Measurements from ENCODE around the gene ERMARD.

The ERMARD gene

DNA sequence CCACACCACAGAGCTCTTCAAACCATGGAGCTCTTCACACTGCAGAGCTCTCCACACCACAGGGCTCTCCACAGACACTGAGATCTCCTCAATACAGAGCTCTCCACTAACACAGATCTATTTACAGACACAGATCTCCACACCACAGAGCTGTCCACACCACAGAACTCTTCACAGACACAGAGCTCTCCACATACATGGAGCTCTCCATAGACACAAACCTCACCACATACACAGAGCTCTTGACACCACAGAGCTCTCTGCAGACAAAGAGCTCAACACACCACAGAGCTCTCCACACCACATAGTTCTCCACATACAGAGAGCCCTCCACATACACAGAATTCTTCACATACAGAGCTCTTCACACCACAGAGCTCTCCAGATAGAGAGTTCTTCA is 53.0 kb downstream of the ERMARD start:
- H3K36me3 ChIP-seq (ENCODE audit: control insufficient read depth, insufficient read depth, low read length), result no peaks in the 10 kb centered on the region
- H3K9me3 ChIP-seq (ENCODE audit: control insufficient read depth, insufficient read depth, low read length), result no peaks in the 10 kb centered on the region
- H3K4me1 ChIP-seq (ENCODE audit: control insufficient read depth, insufficient read depth, low read length), result peaks cover 8% of the 10 kb centered on the region
- H3K27ac ChIP-seq (ENCODE audit: low read depth, low read length), result no peak overlapping the region
- H3K4me3 ChIP-seq (ENCODE audit: low read depth, low read length), result no peak overlapping the region
- peaks cover 9% of the 10 kb centered on the region; the same call in 1 of the 2 replicates for H3K27me3 ChIP-seq (ENCODE audit: control insufficient read depth, insufficient read depth, low read length)
- no peak overlapping the region for H3K9ac ChIP-seq (ENCODE audit: low read depth, low read length)

DNA sequence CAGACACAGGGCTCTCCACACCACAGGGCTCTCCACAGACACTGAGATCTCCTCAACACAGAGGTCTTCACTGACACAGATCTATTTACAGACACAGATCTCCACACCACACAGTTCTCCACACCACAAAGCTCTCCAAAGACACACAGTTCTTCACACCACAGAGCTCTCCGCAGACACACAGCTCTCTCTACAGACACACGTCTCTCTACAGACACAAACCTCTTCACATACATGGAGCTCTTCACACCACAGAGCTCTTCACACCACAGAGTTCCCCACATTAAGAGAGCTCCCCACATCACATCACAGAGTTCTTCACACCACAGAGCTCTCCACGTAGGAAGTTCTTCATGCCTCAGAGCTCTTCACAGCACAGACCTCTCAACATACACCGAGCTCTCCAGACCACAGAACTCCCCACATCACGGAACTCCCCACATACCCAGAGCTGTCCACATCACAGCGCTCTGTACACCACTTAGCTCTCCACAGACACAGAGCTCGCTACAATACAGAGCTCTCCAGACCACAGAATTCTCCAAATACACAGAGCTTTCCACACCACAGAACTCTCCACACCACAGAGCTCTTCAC is 53.9 kb downstream of the ERMARD start:
- Histone ChIP-seq H3K27ac (ENCODE audit: low read depth, low read length) (no peak overlapping the region), H3K36me3 (ENCODE audit: control insufficient read depth, insufficient read depth, low read length) (no peaks in the 10 kb centered on the region), H3K27me3 (ENCODE audit: control insufficient read depth, insufficient read depth, low read length) (peaks cover 9% of the 10 kb centered on the region; the same call in 1 of the 2 replicates), H3K9ac (ENCODE audit: low read depth, low read length) (no peak overlapping the region), H3K9me3 (ENCODE audit: control insufficient read depth, insufficient read depth, low read length) (no peaks in the 10 kb centered on the region), H3K4me3 (ENCODE audit: low read depth, low read length) (no peak overlapping the region), H3K4me1 (ENCODE audit: control insufficient read depth, insufficient read depth, low read length) (peaks cover 14% of the 10 kb centered on the region)

DNA sequence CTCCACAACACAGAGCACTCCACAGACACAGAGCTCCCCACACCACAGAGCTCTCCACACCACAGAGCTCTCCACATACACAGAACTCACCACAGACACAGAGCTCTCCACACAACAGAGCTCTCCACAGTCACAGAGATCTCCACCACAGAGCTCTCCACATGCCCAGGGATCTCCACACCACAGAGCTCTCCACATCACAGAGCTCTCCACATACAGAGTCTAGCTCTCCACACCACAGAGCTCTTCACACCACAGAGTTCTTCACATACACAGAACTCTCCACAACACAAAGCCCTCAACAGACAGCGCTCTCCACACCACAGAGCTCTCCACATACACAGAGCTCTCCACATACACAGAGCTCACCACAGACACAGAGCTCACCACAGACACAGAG is 55.3 kb downstream of the ERMARD start:
- peaks cover 11% of the 10 kb centered on the region for H3K4me1 ChIP-seq (ENCODE audit: control insufficient read depth, insufficient read depth, low read length)
- H3K27me3 ChIP-seq (ENCODE audit: control insufficient read depth, insufficient read depth, low read length), result peaks cover 9% of the 10 kb centered on the region; the same call in 1 of the 2 replicates
- no peaks in the 10 kb centered on the region for H3K36me3 ChIP-seq (ENCODE audit: control insufficient read depth, insufficient read depth, low read length)
- no peak overlapping the region for H3K9ac ChIP-seq (ENCODE audit: low read depth, low read length)
- H3K9me3 ChIP-seq (ENCODE audit: control insufficient read depth, insufficient read depth, low read length), result no peaks in the 10 kb centered on the region
- H3K4me3 ChIP-seq (ENCODE audit: low read depth, low read length), result no peak overlapping the region
- H3K27ac ChIP-seq (ENCODE audit: low read depth, low read length), result no peak overlapping the region

DNA sequence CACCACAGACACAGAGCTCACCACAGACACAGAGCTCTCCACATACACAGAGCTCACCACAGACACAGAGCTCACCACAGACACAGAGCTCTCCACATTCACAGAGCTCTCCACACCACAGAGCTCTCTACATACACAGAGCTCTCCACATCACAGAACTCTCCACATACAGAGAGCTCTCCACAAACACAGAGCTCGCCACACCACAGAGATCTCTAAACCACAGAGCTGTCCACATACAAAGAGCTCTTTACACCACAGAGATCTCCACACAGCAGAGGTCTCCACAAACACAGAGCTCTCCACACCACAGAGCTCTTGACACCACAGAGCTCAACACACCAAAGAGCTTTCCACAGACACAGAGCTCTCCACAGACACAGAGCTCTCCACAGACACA is 55.8 kb downstream of the ERMARD start:
- H3K4me1 ChIP-seq (ENCODE audit: control insufficient read depth, insufficient read depth, low read length), result peaks cover 11% of the 10 kb centered on the region
- no peak overlapping the region for H3K9ac ChIP-seq (ENCODE audit: low read depth, low read length)
- no peak overlapping the region for H3K27ac ChIP-seq (ENCODE audit: low read depth, low read length)
- no peaks in the 10 kb centered on the region for H3K9me3 ChIP-seq (ENCODE audit: control insufficient read depth, insufficient read depth, low read length)
- H3K36me3 ChIP-seq (ENCODE audit: control insufficient read depth, insufficient read depth, low read length), result no peaks in the 10 kb centered on the region
- H3K4me3 ChIP-seq (ENCODE audit: low read depth, low read length), result no peak overlapping the region
- H3K27me3 ChIP-seq (ENCODE audit: control insufficient read depth, insufficient read depth, low read length), result peaks cover 9% of the 10 kb centered on the region; the same call in 1 of the 2 replicates

DNA sequence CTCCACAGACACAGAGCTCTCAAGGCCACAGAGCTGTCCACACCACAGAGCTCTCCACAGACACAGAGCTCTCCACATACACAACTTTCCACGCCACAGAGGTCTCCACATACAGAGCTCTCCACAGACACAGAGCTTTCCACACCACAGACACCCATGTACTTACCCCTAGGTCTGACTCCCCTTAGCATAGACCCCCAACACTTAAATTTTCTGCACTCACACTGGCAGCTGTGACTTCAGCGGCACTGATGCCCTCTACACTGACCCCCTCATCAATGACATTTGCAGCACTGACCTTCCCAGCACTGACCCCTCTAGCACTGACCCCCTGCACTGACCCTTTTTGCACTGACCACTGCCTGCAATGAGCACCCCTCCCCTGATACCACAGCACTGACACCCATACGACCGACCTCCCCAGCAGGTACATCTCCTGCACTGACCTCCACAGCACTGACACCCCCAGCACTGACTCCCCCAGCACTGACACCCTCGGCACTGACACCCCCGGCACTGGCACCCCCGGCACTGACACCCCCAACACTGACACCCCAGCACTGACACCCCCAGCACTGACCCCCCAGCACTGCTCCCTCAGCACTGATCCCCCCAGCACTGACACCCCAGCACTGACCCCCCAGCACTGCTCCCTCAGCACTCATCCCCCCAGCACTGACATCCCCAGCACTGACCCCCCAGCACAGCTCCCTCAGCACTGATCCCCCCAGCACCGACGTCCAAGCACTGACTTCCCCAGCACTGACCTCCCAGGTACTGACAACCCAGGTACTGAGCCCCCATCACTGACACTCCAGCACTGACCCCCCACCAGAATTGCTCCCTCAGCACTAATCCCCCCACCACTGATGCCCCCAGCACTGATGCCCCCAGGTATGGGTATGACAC is 56.5 kb downstream of the ERMARD start:
- Histone ChIP-seq H3K9me3 (ENCODE audit: control insufficient read depth, insufficient read depth, low read length) (no peaks in the 10 kb centered on the region), H3K27me3 (ENCODE audit: control insufficient read depth, insufficient read depth, low read length) (peaks cover 9% of the 10 kb centered on the region; the same call in 1 of the 2 replicates), H3K9ac (ENCODE audit: low read depth, low read length) (no peak overlapping the region), H3K36me3 (ENCODE audit: control insufficient read depth, insufficient read depth, low read length) (no peaks in the 10 kb centered on the region), H3K4me3 (ENCODE audit: low read depth, low read length) (no peak overlapping the region), H3K27ac (ENCODE audit: low read depth, low read length) (no peak overlapping the region), H3K4me1 (ENCODE audit: control insufficient read depth, insufficient read depth, low read length) (peaks cover 11% of the 10 kb centered on the region)

DNA sequence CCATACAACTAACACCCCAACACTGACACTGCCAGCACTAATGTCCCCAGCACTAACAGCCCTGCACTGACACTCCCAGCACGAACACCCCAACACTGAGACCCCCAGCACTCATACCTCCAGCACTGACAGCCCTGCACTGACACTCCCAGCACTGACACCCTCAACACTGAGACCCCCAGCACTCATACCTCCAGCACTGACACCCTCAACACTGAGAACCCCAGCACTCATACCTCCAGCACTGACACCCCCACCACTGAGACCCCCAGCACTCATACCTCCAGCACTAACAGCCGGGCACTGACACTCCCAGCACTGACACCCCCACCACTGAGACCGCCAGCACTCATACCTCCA is 57.2 kb downstream of the ERMARD start:
- peaks cover 11% of the 10 kb centered on the region for H3K4me1 ChIP-seq (ENCODE audit: control insufficient read depth, insufficient read depth, low read length)
- no peak overlapping the region for H3K4me3 ChIP-seq (ENCODE audit: low read depth, low read length)
- H3K9me3 ChIP-seq (ENCODE audit: control insufficient read depth, insufficient read depth, low read length), result no peaks in the 10 kb centered on the region
- peaks cover 9% of the 10 kb centered on the region; the same call in 1 of the 2 replicates for H3K27me3 ChIP-seq (ENCODE audit: control insufficient read depth, insufficient read depth, low read length)
- no peak overlapping the region for H3K27ac ChIP-seq (ENCODE audit: low read depth, low read length)
- H3K36me3 ChIP-seq (ENCODE audit: control insufficient read depth, insufficient read depth, low read length), result no peaks in the 10 kb centered on the region
- H3K9ac ChIP-seq (ENCODE audit: low read depth, low read length), result no peak overlapping the region

DNA sequence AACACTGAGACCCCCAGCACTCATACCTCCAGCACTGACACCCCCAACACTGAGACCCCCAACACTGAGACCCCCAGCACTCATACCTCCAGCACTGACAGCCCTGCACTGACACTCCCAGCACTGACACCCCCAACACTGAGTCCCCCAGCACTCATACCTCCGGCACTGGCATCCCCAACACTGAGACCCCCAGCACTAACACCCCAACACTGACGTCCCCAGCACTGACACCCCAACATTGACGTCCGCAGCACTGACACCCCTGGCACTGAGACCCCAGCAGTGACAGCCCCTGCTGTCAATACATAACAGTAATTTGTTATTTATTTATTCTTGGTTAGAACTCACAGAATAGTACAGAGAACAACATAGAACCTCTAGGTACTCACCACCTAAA is 58.0 kb downstream of the ERMARD start:
- Histone ChIP-seq H3K27ac (ENCODE audit: low read depth, low read length) (no peak overlapping the region), H3K27me3 (ENCODE audit: control insufficient read depth, insufficient read depth, low read length) (peaks cover 9% of the 10 kb centered on the region; the same call in 1 of the 2 replicates), H3K4me1 (ENCODE audit: control insufficient read depth, insufficient read depth, low read length) (peaks cover 11% of the 10 kb centered on the region)

DNA sequence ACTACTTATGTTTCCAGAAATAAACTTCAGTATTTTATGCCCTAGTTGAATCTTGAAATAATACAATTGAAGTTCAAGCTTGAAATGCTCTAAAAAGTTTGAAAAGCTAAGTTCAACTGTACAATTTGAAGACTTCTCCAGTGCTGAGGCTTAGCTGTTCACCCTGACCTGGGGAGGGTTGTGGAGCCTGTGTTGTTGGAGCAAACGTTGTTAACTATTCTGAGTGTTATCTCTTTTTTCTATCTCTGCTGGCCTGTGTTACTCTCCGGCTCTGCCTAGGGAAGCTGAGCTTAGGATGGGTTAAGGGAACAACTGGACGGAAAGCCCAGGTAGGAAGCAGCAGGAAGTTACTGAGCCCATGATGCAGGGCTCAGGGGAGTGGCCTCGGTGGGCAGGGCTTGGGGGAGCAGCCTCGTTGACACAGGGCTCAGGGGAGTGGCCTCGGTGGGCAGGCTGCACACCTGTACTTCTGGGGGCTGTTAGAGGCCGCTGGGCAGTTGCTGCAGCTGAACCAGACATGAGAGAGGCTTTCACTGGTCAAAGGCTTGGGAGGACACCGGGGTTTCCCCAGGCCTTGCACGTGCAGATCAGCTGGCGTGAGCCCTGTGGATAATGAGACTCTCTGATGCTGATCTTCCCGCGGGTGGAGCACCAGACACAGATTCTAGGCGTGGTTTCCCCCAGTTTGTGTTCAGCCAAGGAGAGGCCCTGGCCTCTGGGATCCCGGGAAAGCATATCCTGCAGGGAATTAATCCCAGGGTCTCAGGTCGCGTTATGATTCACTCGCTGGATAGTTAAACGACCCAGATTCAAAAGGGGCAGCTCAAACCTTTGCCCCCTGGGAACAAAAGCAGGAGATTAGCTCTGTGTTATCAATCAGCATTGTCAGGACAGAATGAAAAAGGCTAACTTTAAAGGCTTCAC is 58.9 kb downstream of the ERMARD start:
- H3K4me3 ChIP-seq (ENCODE audit: low read depth, low read length), result no peak overlapping the region
- H3K4me1 ChIP-seq (ENCODE audit: control insufficient read depth, insufficient read depth, low read length), result peaks cover 11% of the 10 kb centered on the region
- H3K9me3 ChIP-seq (ENCODE audit: control insufficient read depth, insufficient read depth, low read length), result no peaks in the 10 kb centered on the region
- H3K27me3 ChIP-seq (ENCODE audit: control insufficient read depth, insufficient read depth, low read length), result peaks cover 9% of the 10 kb centered on the region; the same call in 1 of the 2 replicates
- no peaks in the 10 kb centered on the region for H3K36me3 ChIP-seq (ENCODE audit: control insufficient read depth, insufficient read depth, low read length)
- peak overlapping the region; percentile 76 for H3K27ac ChIP-seq (ENCODE audit: low read depth, low read length)
- H3K9ac ChIP-seq (ENCODE audit: low read depth, low read length), result no peak overlapping the region

More for the DNA sequence above, 58.0 kb downstream of the ERMARD start:
- no peaks in the 10 kb centered on the region for H3K9me3 ChIP-seq (ENCODE audit: control insufficient read depth, insufficient read depth, low read length)
- no peak overlapping the region for H3K9ac ChIP-seq (ENCODE audit: low read depth, low read length)
- H3K4me3 ChIP-seq (ENCODE audit: low read depth, low read length), result no peak overlapping the region
- no peaks in the 10 kb centered on the region for H3K36me3 ChIP-seq (ENCODE audit: control insufficient read depth, insufficient read depth, low read length)

DNA sequence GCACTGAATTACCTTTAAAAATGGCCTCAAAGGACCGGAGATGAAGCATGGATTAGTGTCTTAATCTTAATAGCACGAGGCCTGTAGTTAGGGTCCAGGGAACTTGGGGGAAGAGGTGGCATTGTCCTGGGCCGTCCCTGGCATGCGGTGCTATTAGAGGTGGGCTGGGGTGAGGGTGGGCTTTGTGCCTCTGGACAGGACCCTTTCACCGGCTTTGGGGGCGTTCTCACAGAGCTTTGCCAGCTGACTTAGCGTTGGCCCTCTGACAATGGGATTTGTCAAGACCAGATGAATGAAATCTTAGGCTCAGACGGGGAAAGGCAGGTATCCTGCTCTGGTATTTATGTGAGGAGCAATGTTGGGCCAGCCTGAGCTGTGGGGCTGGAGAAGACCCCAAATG is 59.6 kb downstream of the ERMARD start:
- Histone ChIP-seq H3K36me3 (ENCODE audit: control insufficient read depth, insufficient read depth, low read length) (no peaks in the 10 kb centered on the region), H3K4me3 (ENCODE audit: low read depth, low read length) (no peak overlapping the region), H3K9me3 (ENCODE audit: control insufficient read depth, insufficient read depth, low read length) (no peaks in the 10 kb centered on the region), H3K27me3 (ENCODE audit: control insufficient read depth, insufficient read depth, low read length) (peaks cover 8% of the 10 kb centered on the region; the same call in 1 of the 2 replicates), H3K27ac (ENCODE audit: low read depth, low read length) (peak overlapping the region; percentile 49), H3K9ac (ENCODE audit: low read depth, low read length) (no peak overlapping the region), H3K4me1 (ENCODE audit: control insufficient read depth, insufficient read depth, low read length) (peaks cover 11% of the 10 kb centered on the region)

DNA sequence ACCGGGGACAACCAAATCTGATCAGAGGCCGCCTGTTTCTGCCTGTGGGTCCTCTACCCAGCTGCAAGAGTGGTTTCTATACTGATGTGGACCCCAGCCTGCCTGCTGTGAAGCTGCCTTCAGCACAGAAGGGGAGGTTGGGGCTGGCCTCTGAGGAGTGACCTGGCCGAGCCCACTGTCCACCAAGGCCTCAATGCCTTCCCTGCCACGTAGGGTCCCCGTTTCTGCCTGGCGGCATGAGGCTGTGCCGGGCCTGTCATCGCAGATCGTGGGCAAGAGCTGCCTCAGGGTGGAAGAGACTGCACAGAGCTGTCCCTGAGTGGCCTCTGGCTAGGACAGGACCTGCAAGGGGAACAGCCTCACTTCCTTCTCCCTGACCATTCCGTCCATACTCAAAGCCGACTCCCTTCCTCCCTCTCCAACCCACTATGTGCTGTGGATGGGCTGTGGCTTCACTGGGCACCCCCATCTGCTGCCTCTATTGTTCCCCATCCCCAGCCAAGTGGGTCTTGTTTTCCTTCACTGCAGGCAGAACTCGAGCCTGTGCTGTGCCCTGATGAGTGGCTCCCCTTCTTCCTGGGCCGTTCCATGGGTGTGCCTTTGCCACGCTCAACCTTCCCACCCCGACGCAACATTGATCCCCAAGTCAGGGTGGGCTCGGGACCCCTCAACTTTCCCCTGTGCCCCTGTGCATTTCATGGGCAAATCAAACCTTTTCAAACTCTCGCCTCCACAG is 60.3 kb downstream of the ERMARD start:
- no peaks in the 10 kb centered on the region for H3K9me3 ChIP-seq (ENCODE audit: control insufficient read depth, insufficient read depth, low read length)

More for the DNA sequence above, 60.3 kb downstream of the ERMARD start:
- Histone ChIP-seq H3K4me1 (ENCODE audit: control insufficient read depth, insufficient read depth, low read length) (peaks cover 11% of the 10 kb centered on the region), H3K36me3 (ENCODE audit: control insufficient read depth, insufficient read depth, low read length) (no peaks in the 10 kb centered on the region), H3K4me3 (ENCODE audit: low read depth, low read length) (no peak overlapping the region), H3K27me3 (ENCODE audit: control insufficient read depth, insufficient read depth, low read length) (peaks cover 2% of the 10 kb centered on the region; the same call in 1 of the 2 replicates), H3K9ac (ENCODE audit: low read depth, low read length) (no peak overlapping the region), H3K27ac (ENCODE audit: low read depth, low read length) (peak overlapping the region; percentile 49)
